GM19397 (cell line): Measurements from ENCODE around the gene SPACA6.
"Not testable (repeated sequence)": the region's sequence is repeated elsewhere in the genome, so short reads cannot be mapped to it uniquely, and the experiment has no call there.

ENCODE experiments used
- ATAC-seq: cut with Tn5 transposase; IDR thresholded peaks from one replicate; pipeline ENCODE4 v1.9.1; 2021; ENCODE audit warnings: mild to moderate bottlenecking, moderate library complexity; ENCODE audit not compliant: unreplicated experiment

SPACA6 gene, protein sequence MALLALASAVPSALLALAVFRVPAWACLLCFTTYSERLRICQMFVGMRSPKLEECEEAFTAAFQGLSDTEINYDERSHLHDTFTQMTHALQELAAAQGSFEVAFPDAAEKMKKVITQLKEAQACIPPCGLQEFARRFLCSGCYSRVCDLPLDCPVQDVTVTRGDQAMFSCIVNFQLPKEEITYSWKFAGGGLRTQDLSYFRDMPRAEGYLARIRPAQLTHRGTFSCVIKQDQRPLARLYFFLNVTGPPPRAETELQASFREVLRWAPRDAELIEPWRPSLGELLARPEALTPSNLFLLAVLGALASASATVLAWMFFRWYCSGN

DNA sequence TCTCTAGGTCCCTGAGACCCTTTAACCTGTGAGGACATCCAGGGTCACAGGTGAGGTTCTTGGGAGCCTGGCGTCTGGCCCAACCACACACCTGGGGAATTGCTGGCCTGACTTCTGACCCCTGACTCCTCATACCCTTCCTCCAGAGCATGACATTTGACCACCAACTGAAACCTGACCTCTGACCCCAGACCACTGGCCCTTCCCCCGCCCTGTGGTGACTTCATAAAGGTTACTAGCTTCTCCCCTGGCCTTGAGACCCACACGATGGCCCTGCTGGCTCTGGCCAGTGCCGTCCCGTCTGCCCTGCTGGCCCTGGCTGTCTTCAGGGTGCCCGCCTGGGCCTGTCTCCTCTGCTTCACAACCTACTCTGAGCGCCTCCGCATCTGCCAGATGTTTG, at the start of gene SPACA6:
SPACA6 (plus strand) TSS at position 71 of the 400 bp plus-strand sequence; CDS start at position 268, 197 bp downstream.
- no peak for ATAC-seq

DNA sequence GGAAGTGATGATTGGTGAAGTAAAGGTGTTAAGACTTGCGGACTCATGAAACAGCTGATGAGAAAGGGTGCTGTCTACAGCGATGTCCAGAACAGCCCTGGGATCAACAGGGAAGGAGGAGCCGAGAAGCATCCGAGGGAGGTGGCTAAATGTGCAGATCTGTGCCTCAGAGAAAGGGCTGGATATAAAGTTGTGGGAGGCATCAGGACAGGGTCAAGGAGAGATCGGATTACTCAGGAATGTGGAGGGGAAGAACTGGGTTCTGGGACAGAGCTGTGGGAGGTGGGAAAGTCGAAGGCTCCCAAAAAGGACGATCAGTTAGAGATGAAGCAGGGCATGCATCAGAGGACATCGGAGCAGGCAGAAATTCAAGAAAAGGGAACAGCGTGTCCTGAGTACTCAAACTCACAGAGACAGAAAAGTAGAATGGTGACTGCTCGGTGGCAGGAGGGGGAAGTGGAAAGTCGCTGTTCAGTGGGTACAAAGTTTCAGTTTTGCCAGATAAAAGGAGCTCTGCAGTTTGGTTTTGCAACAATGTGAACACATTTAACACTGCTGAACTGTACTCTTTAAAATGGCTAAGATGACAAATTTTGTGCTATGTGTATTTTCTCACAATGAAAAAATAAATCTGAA, 48.4 kb upstream of the SPACA6 start:
- no peak for ATAC-seq

DNA sequence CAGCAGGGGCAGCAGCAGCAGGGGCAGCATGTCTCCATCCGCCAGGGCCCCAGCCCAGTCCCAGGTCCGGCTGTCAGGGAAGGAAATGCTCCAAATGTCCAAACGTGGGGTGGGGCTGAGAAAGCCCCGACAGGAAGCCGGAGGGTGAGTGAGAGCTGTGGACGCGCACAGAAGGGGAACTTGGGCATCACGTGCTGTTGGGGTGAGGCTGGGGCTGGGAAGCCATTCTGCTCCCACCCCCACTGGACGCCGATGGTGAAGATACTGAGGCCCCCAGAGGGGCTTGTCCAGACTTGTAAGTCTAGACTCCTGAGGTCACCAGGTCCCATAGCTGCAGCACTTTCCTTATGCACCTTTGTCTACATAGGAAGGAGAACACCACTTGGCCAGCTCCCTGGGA, 46.4 kb upstream of the SPACA6 start, which contains the start of gene SIGLEC14:
SIGLEC14 (minus strand) TSS at position 96 of the 400 bp plus-strand sequence; CDS start at position 30, 66 bp downstream.
- not testable (repeated sequence) for ATAC-seq

DNA sequence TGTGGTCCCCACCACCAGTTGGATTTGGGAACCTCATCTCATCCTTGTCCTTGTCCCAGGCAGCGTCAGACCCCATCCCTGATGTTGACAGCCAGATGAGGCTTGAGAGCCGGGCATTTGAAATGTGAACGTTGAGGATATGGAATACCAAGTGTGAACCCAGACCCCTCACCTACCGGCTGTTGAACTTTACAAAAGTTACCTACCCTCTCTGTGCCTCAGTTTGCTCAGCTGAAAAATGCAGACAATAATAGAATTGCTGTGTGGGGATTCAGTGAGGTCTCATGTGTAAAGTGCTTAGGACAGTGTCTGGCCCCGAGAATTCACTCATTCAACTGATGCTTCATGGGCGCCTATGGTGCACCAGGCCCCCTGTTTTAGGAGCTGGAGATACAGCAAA, 45.8 kb upstream of the SPACA6 start:
- ATAC-seq, result no peak

DNA sequence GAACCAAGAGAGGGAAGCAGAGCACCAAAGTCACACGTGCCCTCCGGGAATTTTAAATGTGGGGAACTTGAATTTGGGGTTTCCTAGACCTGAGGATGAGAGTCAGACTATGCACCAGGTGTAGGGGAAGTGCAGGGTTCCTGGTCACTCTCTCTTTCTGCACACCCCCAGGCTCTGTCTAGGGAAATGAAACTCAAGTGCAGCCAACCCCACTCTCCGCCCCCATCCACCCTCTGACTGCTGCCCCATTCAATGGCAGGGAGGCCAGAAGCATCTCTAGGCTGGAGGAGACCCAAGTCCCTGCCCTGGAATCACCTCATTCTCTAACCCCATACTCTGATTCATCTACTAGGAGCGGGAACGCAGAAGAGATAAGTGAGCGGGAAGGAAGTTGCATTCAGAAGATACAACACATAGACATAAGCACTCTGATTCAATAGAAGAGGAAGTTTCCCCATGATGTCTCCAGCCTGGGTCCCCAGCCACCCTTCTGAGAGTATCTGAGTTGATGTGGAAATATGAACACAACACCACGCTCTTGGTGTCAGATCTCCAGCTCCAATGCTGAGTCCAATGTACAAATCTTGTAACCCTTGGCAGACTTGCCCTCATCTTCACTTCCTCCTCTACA, 41.8 kb upstream of the SPACA6 start:
- no peak for ATAC-seq

DNA sequence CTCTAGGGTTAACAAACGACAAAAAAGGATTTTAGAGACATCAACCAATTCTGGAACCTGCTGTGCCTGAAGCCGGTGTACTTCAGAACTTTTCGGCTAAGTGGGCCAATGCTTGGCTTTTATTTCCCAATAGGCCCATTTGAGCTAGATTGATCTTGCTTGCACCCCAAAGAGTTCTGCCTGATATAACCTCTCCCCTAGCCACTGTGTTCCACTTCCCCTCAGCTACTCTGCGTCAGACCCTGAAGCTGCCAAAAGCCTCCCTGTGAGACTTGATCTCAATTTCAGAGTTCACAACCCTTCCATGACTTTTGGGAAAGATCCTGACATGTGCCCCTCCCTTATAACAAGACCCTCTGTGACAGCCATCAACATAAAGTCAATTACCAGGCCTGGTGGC, 40.9 kb upstream of the SPACA6 start:
- no peak for ATAC-seq

DNA sequence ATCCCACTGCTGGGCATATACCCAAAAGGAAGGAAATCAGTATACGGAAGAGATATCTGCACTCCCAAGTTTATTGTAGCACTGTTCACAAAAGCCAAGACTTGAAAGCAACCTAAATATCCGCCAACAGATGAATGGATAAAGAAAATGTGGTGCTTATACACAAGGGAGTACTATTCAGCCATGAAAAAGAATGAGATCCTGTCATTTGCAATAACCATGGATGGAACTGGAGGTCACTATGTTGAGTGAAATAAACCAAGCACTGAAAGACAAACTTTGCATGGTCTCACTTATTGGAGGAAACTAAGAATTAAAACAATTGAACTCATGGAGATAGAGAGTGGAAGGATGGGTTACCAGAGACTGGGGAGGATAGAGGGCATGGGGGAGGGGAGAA, 40.0 kb upstream of the SPACA6 start:
- no peak for ATAC-seq

DNA sequence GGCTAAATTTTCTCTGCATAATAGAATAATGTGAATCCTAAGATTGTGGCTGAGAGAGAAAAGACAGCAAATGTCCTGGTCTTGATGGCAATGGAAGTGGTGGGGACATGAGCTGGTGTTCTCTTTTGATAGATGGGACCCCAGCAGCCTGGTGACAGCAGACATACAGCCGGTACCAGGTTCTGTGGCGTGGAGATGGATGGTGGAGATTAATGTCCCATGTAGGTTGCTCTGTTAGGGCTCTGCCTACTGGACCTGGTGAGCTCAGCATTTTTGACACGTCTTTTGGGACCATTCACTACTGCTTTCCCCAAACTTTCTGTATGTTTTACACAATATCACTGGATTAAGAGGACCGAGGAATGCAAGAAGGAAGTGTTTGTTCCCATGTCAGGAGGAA, 38.3 kb upstream of the SPACA6 start:
- ATAC-seq, result no peak

DNA sequence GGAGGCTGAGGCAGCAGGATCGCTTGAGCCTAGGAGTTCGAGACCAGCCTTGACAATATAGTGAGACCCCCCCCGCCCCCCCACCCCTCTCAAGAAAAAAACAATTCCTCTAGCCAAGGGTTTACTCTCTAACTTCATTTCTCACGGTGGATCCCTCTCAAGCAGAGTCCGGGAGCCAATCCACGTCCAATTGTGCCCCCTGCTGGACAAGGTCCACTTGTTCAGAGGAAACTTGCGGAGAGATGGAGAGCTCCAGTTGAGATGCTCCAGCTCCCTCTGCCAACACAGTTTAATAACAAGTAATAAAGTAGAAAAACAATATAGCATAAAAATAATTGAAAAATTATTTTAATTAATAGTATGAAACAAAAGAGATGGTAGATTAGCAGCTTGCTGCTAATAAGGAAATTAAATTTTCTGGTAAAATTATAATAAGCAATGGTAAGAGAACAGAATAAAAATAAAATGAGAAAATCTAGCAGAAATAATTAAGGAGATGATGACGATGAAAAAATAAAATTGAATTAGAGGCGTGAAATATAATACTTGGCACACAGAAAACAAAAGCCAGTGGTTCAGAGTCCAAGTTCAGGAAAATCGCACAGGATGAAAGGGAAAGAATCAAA, 32.0 kb upstream of the SPACA6 start:
- ATAC-seq, result no peak

DNA sequence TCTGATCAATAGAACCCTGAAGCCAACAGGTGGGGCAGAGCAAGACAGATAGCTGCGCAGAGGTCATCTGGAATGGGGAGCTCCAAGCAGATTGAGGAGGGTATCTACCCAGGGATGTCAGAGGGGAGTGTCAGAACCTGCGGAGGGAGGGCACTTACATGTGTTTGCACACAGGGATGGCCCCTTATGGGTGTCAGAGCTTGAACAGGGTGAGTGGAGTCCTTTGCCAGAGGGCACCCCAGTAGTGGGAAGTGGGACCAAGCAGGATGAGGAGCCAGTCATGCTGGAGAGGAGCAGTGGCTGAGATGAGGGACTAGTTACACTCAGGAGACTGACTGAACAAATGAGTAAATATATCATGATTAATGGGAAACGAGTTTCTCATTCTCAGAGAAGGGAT, 29.5 kb upstream of the SPACA6 start:
- ATAC-seq, result no peak

DNA sequence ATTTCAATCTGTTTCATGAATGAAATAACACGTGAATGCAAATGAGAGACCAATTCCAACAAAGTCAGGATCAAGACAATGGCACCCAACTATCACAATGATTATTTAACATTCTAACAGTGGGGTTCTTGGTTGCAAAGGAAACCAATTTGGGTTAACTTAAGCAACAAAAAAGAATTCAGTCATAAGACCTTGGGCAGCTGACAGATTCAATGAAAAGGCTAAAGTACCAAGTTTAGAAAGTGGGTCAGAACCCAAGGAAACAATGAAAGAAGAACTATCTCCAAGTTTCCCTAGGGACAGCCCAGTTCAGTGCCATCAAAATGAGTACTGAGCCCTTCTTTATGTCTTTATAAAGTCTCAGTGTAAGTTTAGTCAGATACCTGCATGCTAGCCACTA, 29.0 kb upstream of the SPACA6 start:
- ATAC-seq, result no peak

DNA sequence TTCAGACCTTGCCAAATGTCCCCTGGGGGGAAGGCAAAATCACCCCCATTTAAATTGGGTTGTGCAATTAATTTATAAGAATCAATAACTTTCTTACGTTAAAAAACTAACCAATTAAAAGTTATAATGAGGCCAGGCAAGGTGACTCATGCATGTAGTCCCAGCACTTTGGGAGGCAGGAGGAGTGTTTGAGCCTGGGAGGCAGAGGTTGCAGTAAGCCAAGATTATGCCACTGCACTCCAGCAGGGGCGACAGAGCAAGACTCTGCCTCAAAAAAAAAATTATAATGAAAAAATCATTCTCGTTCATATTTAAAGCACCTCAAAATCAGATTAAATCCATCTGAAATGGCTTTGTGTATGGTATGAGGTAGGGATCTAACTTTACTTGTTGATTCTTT, 28.1 kb upstream of the SPACA6 start:
- no peak for ATAC-seq

DNA sequence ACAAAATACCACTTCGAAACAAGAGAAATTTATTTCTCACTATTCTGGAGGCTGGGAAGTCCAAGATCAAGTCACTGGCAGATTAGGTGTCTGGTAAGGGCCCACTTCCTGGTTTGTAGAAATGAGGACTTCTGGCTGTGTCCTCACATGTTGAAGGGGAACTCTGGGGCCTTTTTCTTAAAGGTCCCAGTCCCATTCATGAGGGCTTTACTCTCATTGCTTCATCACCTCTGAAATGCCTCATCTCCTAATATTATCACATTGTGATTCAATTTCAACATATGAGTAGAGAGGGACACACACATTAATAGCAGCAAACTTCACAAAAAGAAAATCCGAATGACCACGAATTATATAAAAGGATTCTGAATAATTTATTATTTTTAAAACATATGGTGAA, 24.9 kb upstream of the SPACA6 start:
- no peak for ATAC-seq

DNA sequence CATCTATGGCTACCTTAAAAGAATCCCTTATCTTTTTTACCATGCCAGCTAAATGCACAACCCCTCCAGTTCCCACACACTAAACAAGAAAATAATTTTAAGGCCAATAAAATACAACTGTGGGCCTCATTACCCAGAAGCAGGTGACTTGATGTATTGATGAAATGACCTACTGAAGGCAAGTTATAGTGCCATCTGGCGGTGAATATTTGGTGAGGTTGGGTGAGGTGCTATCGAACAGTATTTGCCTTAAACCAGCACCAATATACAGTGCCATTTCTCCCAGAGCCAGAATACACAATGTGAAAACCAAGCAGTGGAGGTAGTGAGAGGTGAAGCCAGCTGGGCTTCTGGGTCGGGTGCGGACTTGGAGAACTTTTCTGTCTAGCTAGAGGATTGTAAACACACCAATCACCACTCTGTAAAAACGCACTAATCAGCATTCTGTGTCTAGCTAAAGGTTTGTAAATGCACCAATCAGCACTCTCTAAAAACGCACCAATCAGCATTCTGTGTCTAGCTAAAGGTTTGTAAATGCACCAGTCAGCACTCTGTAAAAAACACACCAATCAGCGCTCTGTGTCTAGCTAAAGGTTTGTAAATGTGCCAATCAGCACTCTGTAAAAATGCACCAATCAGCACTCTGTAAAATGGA, 17.1 kb upstream of the SPACA6 start:
- ATAC-seq, result not testable (repeated sequence)

DNA sequence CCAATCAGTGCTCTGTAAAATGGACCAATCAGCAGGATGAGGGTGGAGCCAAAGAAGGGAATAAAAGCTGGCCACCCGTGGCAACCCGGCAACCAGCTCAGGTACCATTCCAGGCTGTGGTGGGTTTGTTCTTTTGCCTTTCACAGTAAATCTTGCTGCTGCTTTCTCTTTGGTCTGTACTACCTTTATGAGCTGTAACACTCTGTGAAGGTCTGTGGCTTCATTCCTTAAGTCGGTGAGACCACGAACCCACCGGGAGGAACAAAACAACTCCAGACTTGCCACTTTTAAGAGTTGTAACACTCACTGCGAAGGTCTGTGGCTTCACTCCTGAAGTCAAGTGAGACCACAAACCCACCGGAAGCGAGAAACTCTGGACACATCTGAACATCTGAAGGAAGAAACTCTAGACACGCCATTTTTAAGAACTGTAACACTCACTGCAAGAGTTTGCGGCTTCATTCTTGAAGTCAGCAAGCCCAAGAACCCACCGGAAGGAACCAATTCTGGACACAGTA, 16.5 kb upstream of the SPACA6 start:
- no peak for ATAC-seq

DNA sequence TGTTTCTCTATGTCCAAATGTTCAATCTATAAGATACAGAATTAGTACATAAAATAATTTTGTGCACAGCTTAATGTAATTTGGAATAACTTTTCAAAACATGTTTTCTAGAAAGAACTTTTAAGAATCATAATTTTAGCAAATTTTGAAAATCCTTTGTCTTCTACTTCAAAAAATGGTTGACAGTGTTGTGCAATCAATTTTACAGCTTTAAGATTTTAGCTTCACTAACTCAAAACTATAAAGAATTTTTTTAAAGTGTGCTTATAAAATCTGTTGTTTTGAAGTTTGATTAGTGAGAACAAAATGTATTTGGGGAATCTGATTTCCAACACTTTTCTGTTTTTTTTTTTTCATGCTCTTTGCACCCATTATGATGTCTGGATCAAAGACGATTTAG, 12.7 kb upstream of the SPACA6 start:
- ATAC-seq, result no peak

DNA sequence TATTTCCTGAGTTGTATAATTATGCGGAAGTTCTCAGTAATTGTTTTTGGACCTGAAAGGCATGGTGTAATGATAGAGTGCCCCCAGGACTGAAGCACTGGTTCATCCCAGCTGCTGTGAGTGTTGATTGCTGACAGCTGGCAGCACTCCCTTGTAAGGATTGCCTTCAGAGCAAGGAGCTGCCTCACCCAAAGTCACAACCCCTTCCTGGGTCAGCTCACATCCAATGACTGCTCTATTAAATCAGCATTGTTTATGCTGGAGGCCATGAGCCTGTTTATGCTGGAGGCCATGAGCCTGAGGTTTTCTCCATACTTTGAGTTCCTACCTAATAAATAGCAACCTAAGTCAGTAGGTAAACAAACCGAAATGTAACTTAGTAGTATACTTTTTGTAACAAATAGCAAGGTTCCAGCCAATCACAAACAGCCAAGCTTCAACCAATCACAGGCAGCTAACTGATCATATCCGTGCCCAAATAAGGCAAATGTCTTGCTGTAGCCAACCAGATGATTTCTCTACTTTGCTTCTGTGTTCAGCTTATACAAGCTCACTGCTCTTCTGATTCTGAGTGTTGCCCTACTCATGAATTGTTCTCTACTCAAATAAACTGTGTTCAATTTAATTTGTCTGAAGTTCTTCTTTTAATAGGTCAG, 11.7 kb upstream of the SPACA6 start:
- no peak for ATAC-seq

DNA sequence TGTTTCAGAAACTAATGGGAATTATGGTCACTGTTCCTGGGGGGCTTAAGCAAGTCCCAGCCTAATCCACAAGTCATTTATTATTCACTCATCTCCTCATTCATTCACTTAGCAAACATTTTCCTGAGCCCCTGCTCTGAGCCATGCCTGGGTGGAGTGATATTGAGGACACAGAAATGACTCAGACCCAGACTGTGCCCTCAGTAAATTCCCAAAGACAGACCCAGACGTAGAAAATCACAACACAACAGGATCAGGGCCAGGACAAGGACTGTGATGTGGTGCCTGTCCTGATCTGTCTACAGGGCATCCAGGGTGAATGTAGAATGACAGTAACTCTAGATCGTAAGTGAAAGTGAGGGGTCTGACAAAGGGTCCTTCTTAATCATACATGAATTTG, 7.0 kb upstream of the SPACA6 start:
- no peak for ATAC-seq

DNA sequence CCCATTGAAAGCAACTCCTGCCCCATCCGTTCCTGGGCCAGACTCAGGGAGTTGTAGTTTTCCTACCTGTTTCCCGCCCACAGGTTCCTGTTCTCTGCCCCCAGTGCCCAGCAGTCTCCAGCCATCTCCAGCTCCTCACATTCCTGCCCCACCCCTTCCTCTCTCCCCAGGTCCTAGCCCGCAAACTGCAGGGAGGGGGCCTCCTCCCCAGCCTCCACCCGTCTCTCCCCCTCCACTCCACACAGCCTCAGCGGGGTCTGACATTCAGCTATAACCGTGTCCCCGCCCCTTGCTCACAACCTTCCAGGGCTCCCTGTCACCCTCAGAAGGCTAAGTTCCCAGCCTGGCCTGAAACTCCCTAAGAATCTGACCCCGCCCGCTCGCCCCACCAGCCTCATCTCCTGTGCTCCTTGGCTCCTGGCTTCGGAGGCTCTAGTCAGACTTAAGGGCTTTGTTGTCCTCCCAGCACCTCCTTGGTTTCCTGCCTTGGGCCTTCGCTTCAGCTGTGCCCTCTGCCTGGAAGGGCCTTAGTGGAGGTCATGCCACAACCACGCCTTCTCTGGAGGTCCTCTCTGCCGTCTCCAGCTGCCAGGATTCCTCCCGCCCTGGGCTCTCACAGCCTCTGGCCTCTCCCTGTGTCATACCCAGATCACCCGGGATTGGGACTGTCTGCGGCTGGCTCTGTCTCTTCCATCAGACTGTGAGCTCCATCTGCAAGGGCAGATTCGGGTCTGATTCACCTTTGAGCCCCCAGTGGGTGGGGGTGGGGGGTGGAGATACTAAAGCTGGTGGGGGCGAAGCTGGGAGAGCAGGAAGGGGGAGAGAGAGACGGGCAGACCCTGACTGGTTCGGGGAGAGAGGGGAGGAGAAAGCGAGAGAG, 5.1 kb upstream of the SPACA6 start:
- ATAC-seq, result no peak
